ENCODE results near the gene PHKB. TPM values are rescaled to one million over a fixed set of nuclear protein-coding genes. Genes with fewer than 3 reads are reported as not detected.

Gene PHKB
- total RNA-seq, 1 experiment from 2014 or later, result 83.4 TPM

DNA sequence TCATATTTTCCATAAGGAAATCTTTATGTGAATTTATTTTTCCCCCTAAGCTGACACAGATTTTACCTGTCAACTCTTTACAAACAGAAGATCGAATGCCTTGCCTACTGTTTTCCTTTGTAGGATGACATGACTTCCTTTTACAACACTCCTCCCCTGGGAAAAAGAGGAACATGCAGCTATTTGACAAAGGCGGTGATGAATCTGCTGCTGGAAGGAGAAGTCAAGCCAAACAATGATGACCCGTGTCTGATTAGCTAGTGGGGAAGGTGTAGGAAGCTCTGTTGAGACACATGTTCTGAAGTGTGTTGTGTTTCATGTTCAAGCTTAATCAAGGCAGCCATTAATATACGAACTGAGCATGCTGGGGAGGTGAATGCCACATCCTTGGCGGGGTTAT, 238.0 kb downstream of the PHKB start:
- H3K4me3 Mint-ChIP-seq (ENCODE audit: low read depth, unreplicated experiment), result no peak overlapping the region
- no TSS peak for BruUV-seq (replicated peaks)
- H3K27ac Mint-ChIP-seq (ENCODE audit: unreplicated experiment), result no peak overlapping the region
- TF ChIP-seq, protein P1, sequence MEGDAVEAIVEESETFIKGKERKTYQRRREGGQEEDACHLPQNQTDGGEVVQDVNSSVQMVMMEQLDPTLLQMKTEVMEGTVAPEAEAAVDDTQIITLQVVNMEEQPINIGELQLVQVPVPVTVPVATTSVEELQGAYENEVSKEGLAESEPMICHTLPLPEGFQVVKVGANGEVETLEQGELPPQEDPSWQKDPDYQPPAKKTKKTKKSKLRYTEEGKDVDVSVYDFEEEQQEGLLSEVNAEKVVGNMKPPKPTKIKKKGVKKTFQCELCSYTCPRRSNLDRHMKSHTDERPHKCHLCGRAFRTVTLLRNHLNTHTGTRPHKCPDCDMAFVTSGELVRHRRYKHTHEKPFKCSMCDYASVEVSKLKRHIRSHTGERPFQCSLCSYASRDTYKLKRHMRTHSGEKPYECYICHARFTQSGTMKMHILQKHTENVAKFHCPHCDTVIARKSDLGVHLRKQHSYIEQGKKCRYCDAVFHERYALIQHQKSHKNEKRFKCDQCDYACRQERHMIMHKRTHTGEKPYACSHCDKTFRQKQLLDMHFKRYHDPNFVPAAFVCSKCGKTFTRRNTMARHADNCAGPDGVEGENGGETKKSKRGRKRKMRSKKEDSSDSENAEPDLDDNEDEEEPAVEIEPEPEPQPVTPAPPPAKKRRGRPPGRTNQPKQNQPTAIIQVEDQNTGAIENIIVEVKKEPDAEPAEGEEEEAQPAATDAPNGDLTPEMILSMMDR (IDR thresholded peaks at IDR 0.05; ENCODE audit: unreplicated experiment), result no peak
- H3K9me3 Mint-ChIP-seq (ENCODE audit: low read depth, unreplicated experiment), result no peaks in the 10 kb centered on the region
- DNase-seq, result no peak
- no peaks in the 10 kb centered on the region for H3K27me3 Mint-ChIP-seq (ENCODE audit: unreplicated experiment)
- H3K4me1 Mint-ChIP-seq (ENCODE audit: low read depth, unreplicated experiment), result no peaks in the 10 kb centered on the region
- CTCF ChIA-PET, result no interaction called here
- intact Hi-C loops (cut with micrococcal nuclease; ENCODE audit: unreplicated experiment), result no loop called here
- no peaks in the 10 kb centered on the region for H3K36me3 Mint-ChIP-seq (ENCODE audit: insufficient read depth, unreplicated experiment)

DNA sequence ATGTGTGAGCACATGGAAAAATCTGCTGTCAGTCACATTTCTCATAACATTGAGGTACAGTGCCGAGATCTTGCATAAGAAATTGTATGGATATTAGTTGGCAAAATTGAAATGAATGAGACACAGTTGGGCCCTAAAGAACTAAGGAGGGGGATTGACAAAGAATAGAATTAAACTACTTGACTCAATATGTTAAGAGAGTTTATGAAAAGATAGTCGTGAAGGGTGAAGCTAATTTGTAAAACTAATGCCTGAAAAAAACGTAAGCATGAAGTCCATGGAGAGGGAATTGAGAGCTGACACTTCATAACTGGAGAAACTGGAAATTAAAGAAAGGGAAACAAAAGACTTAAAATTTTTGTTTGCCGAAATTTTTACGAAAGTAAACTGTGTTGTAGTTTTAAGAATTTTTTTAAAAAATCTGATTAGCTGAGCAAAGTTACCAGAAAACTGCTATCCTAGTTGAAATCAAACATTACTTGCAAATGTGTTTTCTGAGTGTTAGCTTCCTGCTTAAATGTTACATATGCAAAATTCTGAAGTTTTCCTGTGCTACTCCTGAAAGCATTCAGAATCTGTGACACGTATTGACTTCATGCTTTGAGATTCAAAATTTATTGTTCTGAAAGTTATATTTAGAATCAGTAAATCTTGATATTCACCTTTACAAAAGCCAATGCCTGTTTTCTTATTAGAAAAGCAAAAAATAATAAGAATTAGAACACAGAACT, 239.9 kb downstream of the PHKB start:
- H3K36me3 Mint-ChIP-seq (ENCODE audit: insufficient read depth, unreplicated experiment), result no peaks in the 10 kb centered on the region
- H3K27ac Mint-ChIP-seq (ENCODE audit: unreplicated experiment), result no peak overlapping the region
- TF ChIP-seq, protein P1 (IDR thresholded peaks at IDR 0.05; ENCODE audit: unreplicated experiment), result no peak
- intact Hi-C loops (cut with micrococcal nuclease; ENCODE audit: unreplicated experiment), result no loop called here
- no peak for DNase-seq
- no peak overlapping the region for H3K4me3 Mint-ChIP-seq (ENCODE audit: low read depth, unreplicated experiment)
- H3K9me3 Mint-ChIP-seq (ENCODE audit: low read depth, unreplicated experiment), result no peaks in the 10 kb centered on the region
- H3K27me3 Mint-ChIP-seq (ENCODE audit: unreplicated experiment), result no peaks in the 10 kb centered on the region
- BruUV-seq (replicated peaks), result no TSS peak
- no peaks in the 10 kb centered on the region for H3K4me1 Mint-ChIP-seq (ENCODE audit: low read depth, unreplicated experiment)
- CTCF ChIA-PET, result interaction anchor here (0.9 kb wide), 1 partner anchor 21 kb away, joined by 5 read pairs; no protein-coding TSS in a partner anchor

DNA sequence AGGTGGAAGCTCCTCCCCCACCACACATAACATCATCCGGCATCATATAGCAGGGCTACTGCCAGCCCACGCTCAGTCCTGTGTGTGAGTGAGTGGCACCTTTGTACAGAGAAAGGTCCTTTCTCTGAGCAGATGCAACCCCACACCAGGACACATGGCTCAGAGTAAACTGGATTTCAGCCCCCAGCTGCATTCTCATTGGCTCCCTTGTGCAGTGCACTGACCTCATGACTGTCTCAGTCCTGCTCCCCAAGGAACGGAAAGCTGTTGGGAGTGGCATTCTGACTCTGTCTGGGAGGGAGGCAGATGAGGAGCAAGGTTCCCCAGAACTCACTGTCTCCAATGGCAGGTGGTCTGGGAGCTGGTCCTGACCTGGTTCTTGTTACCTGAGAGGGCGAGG, 244.1 kb downstream of the PHKB start:
- H3K4me3 Mint-ChIP-seq (ENCODE audit: low read depth, unreplicated experiment), result no peak overlapping the region

DNA sequence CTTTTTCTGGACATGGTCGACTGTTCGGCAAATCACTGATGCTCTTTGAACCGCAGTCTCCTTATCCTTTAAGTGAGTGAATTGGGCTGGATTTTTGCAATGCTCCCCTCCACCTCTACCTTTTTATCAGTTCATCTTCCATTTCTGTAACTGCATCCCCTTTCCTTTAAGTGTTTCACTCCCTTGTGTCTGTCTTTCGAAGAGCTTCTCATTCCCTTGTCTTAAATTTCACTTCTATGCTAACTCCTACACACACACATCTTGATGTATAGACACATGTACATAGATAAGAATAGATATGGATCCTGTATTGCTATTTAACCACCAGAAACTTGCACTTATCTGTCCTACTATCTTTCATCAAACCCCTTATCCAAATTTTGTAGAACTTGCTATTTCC, 250.7 kb downstream of the PHKB start:
- no peak overlapping the region for H3K4me3 Mint-ChIP-seq (ENCODE audit: low read depth, unreplicated experiment)
- intact Hi-C loops (cut with micrococcal nuclease; ENCODE audit: unreplicated experiment), result loop anchor here (10.0 kb wide), 1 partner anchor 567 kb away; the partner anchor contains the start of gene NETO2
- peaks cover 13% of the 10 kb centered on the region for H3K27me3 Mint-ChIP-seq (ENCODE audit: unreplicated experiment)
- CTCF ChIA-PET, result no interaction called here
- no peaks in the 10 kb centered on the region for H3K36me3 Mint-ChIP-seq (ENCODE audit: insufficient read depth, unreplicated experiment)
- no TSS peak for BruUV-seq (replicated peaks)
- no peaks in the 10 kb centered on the region for H3K4me1 Mint-ChIP-seq (ENCODE audit: low read depth, unreplicated experiment)
- no peak overlapping the region for H3K27ac Mint-ChIP-seq (ENCODE audit: unreplicated experiment)
- DNase-seq, result no peak
- TF ChIP-seq, protein P1 (IDR thresholded peaks at IDR 0.05; ENCODE audit: unreplicated experiment), result no peak
- H3K9me3 Mint-ChIP-seq (ENCODE audit: low read depth, unreplicated experiment), result no peaks in the 10 kb centered on the region

More for the DNA sequence above, 244.1 kb downstream of the PHKB start:
- no peak for DNase-seq
- BruUV-seq (replicated peaks), result no TSS peak
- H3K27me3 Mint-ChIP-seq (ENCODE audit: unreplicated experiment), result no peaks in the 10 kb centered on the region
- CTCF ChIA-PET, result interaction anchor here (0.6 kb wide), 1 partner anchor 356 kb away, joined by 5 read pairs; no protein-coding TSS in a partner anchor
- TF ChIP-seq, protein P1 (IDR thresholded peaks at IDR 0.05; ENCODE audit: unreplicated experiment), result no peak
- no peaks in the 10 kb centered on the region for H3K36me3 Mint-ChIP-seq (ENCODE audit: insufficient read depth, unreplicated experiment)
- H3K9me3 Mint-ChIP-seq (ENCODE audit: low read depth, unreplicated experiment), result no peaks in the 10 kb centered on the region
- intact Hi-C loops (cut with micrococcal nuclease; ENCODE audit: unreplicated experiment), result no loop called here
- no peak overlapping the region for H3K27ac Mint-ChIP-seq (ENCODE audit: unreplicated experiment)
- H3K4me1 Mint-ChIP-seq (ENCODE audit: low read depth, unreplicated experiment), result no peaks in the 10 kb centered on the region

All from Calu3 (cell line).